GM12864 (cell line): Measurements from ENCODE around the gene CEP112.

ENCODE experiments used
- DNase-seq: peaks from one replicate; pipeline ENCODE4 v3.0.0-alpha.2; 2011; ENCODE audit warnings: low read depth
- H3K4me3 ChIP-seq: 2 replicates; pipeline ENCODE4 v1.5.1; 2011; ENCODE audit warnings: mild to moderate bottlenecking, low read depth, low read length, control low read depth
- TF ChIP-seq, protein P1 (sequence below): IDR thresholded peaks from 2 replicates; pipeline ENCODE4 v1.5.1; 2011; ENCODE audit warnings: low read depth, mild to moderate bottlenecking, moderate library complexity, low read length, control low read depth, inconsistent platforms; ENCODE audit errors: missing control alignments

CEP112 gene

GRCh38 chr17:65593855-65594845 is 597.8 kb downstream of the CEP112 start:
- TF ChIP-seq, protein P1, sequence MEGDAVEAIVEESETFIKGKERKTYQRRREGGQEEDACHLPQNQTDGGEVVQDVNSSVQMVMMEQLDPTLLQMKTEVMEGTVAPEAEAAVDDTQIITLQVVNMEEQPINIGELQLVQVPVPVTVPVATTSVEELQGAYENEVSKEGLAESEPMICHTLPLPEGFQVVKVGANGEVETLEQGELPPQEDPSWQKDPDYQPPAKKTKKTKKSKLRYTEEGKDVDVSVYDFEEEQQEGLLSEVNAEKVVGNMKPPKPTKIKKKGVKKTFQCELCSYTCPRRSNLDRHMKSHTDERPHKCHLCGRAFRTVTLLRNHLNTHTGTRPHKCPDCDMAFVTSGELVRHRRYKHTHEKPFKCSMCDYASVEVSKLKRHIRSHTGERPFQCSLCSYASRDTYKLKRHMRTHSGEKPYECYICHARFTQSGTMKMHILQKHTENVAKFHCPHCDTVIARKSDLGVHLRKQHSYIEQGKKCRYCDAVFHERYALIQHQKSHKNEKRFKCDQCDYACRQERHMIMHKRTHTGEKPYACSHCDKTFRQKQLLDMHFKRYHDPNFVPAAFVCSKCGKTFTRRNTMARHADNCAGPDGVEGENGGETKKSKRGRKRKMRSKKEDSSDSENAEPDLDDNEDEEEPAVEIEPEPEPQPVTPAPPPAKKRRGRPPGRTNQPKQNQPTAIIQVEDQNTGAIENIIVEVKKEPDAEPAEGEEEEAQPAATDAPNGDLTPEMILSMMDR = no peak
- no peak overlapping the region for H3K4me3 ChIP-seq
- no peak for DNase-seq

DNA sequence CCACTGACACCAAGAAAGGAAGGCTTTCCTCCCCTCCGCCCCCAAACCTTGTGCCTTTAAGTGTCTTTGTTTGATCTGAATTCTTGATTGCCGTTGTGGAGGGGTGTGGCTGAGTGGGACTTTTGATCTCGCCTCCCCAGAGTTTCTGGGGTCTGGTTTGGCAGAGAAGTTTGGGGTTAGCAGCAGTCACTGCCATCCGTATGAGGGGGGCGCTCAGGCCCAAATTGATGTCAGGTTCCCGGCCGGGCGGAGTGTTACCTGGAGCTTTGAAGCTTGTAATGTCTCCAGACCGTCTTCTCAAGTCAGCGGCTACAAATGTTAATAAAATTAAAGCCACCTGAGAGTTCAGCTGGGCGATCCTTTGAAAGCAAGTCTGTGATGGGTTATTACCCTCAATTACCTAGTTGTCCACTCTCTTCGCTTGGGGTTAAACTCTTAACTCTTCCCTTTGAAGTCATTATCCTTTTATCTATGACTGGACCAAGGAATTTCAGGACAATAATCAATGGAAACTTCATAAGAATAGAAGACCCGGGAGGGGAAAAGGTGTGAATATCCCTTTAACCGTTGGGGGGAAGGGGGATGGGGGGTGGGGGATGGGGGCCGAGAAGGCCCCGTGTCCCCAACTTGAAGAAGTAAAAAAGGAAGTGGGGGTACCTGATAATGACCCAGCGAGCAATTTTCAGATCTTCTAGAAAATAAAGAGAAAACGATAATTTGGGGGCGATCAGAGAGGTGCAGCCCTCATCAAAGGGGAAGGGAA is 598.7 kb downstream of the CEP112 start:
- TF ChIP-seq, protein P1 = no peak
- no peak overlapping the region for H3K4me3 ChIP-seq
- no peak for DNase-seq

GRCh38 chr17:65592125-65592965 is 599.6 kb downstream of the CEP112 start:
- DNase-seq = no peak
- no peak overlapping the region for H3K4me3 ChIP-seq
- TF ChIP-seq, protein P1 = no peak

GRCh38 chr17:65589321-65589720 is 602.6 kb downstream of the CEP112 start:
- TF ChIP-seq, protein P1 = no peak
- DNase-seq = no peak
- H3K4me3 ChIP-seq = no peak overlapping the region

GRCh38 chr17:65588181-65588808 is 603.6 kb downstream of the CEP112 start:
- TF ChIP-seq, protein P1 = peak; percentile 25
- H3K4me3 ChIP-seq = no peak overlapping the region
- no peak for DNase-seq
